Rectal smooth muscle tissue (tissue), 1 donor: ENCODE data around the gene CENPF.
"Not testable (repeated sequence)": the region's sequence is repeated elsewhere in the genome, so short reads cannot be mapped to it uniquely, and the experiment has no call there.

Source experiments
- H3K27ac ChIP-seq: one replicate; pipeline ENCODE4 v1.7.0; 2013; ENCODE audit warnings: low read depth, low read length, inconsistent platforms
- H3K27me3 ChIP-seq: one replicate; pipeline ENCODE4 v1.7.0; 2013; ENCODE audit warnings: low read length; ENCODE audit not compliant: control insufficient read depth, insufficient read depth
- H3K36me3 ChIP-seq: one replicate; pipeline ENCODE4 v1.7.0; 2013; ENCODE audit warnings: low read length; ENCODE audit not compliant: control insufficient read depth, insufficient read depth
- H3K4me1 ChIP-seq: one replicate; pipeline ENCODE4 v1.7.0; 2013; ENCODE audit warnings: low read length; ENCODE audit not compliant: control insufficient read depth, insufficient read depth
- H3K4me3 ChIP-seq: one replicate; pipeline ENCODE4 v1.7.0; 2013; ENCODE audit warnings: low read length
- H3K9ac ChIP-seq: one replicate; pipeline ENCODE4 v1.7.0; 2013; ENCODE audit warnings: low read length

Gene CENPF

GRCh38 chr1:214610136-214610535 is 7.1 kb downstream of the CENPF start:
- not testable (repeated sequence) for H3K27me3 ChIP-seq, H3K9ac ChIP-seq

GRCh38 chr1:214615109-214615508 is 12.1 kb downstream of the CENPF start:
- H3K4me3 ChIP-seq: no peak overlapping the region
- no peaks in the 10 kb centered on the region for H3K4me1 ChIP-seq
- no peak overlapping the region for H3K9ac ChIP-seq
- H3K27me3 ChIP-seq: no peaks in the 10 kb centered on the region
- no peak overlapping the region for H3K27ac ChIP-seq
- no peaks in the 10 kb centered on the region for H3K36me3 ChIP-seq

More at GRCh38 chr1:214610136-214610535, 7.1 kb downstream of the CENPF start:
- not testable (repeated sequence) for H3K27ac ChIP-seq, H3K4me3 ChIP-seq, H3K36me3 ChIP-seq, H3K4me1 ChIP-seq

GRCh38 chr1:214615871-214616270 is 12.9 kb downstream of the CENPF start:
- Histone ChIP-seq H3K9ac (no peak overlapping the region), H3K27me3 (no peaks in the 10 kb centered on the region), H3K36me3 (no peaks in the 10 kb centered on the region), H3K4me3 (no peak overlapping the region), H3K4me1 (no peaks in the 10 kb centered on the region), H3K27ac (no peak overlapping the region)

- Histone ChIP-seq H3K4me1 (no peaks in the 10 kb centered on the region), H3K9ac (no peak overlapping the region), H3K27ac (no peak overlapping the region), H3K36me3 (no peaks in the 10 kb centered on the region), H3K4me3 (no peak overlapping the region), H3K27me3 (no peaks in the 10 kb centered on the region)
These were observed 14.3 kb downstream of the CENPF start for GRCh38 chr1:214617246-214617645.

- Histone ChIP-seq H3K27me3 (no peaks in the 10 kb centered on the region), H3K9ac (no peak overlapping the region), H3K27ac (no peak overlapping the region), H3K36me3 (no peaks in the 10 kb centered on the region), H3K4me1 (no peaks in the 10 kb centered on the region), H3K4me3 (no peak overlapping the region)
These were observed 14.8 kb downstream of the CENPF start for GRCh38 chr1:214617843-214618242.

GRCh38 chr1:214621236-214621635 is 18.2 kb downstream of the CENPF start:
- no peak overlapping the region for H3K9ac ChIP-seq
- H3K4me1 ChIP-seq: no peaks in the 10 kb centered on the region
- no peaks in the 10 kb centered on the region for H3K36me3 ChIP-seq
- H3K27ac ChIP-seq: no peak overlapping the region
- H3K27me3 ChIP-seq: no peaks in the 10 kb centered on the region
- H3K4me3 ChIP-seq: no peak overlapping the region

DNA sequence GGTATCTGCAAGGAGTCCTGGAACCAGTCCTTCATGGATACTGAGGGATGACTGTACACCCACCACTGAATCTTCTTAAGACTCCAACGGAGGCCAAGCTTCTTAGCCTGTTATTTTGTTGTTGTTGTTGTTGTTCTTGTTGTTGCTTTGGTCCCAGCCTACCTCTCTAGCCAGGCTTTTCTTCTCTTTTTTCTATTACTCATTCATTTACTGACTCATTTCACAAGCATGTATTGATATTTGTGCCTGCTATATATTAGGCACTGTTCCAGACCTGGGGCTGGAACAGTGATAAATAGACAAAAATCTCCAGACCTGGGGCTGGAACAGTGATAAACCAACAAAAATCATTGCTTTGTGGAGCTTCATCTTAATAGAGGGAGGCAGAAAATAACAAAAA is 20.4 kb downstream of the CENPF start:
- no peaks in the 10 kb centered on the region for H3K4me1 ChIP-seq
- no peak overlapping the region for H3K27ac ChIP-seq
- H3K36me3 ChIP-seq: no peaks in the 10 kb centered on the region

GRCh38 chr1:214632091-214632490 is 29.1 kb downstream of the CENPF start:
- Histone ChIP-seq H3K4me1 (no peaks in the 10 kb centered on the region), H3K36me3 (no peaks in the 10 kb centered on the region), H3K9ac (no peak overlapping the region), H3K4me3 (no peak overlapping the region), H3K27me3 (no peaks in the 10 kb centered on the region), H3K27ac (no peak overlapping the region)

More for the DNA sequence above, 20.4 kb downstream of the CENPF start:
- H3K4me3 ChIP-seq: no peak overlapping the region
- H3K27me3 ChIP-seq: no peaks in the 10 kb centered on the region
- H3K9ac ChIP-seq: no peak overlapping the region

- no peaks in the 10 kb centered on the region for H3K4me1 ChIP-seq
- H3K27ac ChIP-seq: no peak overlapping the region
- H3K36me3 ChIP-seq: no peaks in the 10 kb centered on the region
- no peaks in the 10 kb centered on the region for H3K27me3 ChIP-seq
- no peak overlapping the region for H3K9ac ChIP-seq
- H3K4me3 ChIP-seq: no peak overlapping the region
These were observed 30.7 kb downstream of the CENPF start for GRCh38 chr1:214633686-214634085.

GRCh38 chr1:214634267-214634666 is 31.3 kb downstream of the CENPF start:
- no peak overlapping the region for H3K9ac ChIP-seq
- H3K4me1 ChIP-seq: no peaks in the 10 kb centered on the region
- no peak overlapping the region for H3K27ac ChIP-seq
- H3K27me3 ChIP-seq: no peaks in the 10 kb centered on the region
- H3K4me3 ChIP-seq: no peak overlapping the region
- no peaks in the 10 kb centered on the region for H3K36me3 ChIP-seq

DNA sequence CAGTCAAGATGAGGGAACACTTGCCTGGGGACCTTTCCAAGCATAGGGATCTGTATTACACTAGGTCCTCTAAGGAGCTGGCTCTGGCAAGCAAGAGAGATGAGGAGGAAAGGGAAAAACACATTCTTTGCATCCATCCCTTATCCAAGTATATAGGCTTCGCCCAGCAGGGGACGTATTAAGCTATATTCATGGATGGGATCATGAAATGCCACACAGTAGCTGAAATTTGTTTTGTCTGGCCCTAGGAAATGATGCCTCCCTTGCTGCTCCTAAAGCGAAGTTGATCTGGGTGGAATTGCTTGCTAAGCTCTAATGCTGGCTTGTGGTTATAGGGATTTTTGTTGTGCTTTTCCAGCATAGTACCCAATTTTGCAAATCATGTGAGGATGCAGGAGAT is 32.1 kb downstream of the CENPF start:
- H3K36me3 ChIP-seq: no peaks in the 10 kb centered on the region
- H3K27me3 ChIP-seq: no peaks in the 10 kb centered on the region
- H3K4me3 ChIP-seq: no peak overlapping the region
- no peak overlapping the region for H3K9ac ChIP-seq
- no peaks in the 10 kb centered on the region for H3K4me1 ChIP-seq
- H3K27ac ChIP-seq: no peak overlapping the region

DNA sequence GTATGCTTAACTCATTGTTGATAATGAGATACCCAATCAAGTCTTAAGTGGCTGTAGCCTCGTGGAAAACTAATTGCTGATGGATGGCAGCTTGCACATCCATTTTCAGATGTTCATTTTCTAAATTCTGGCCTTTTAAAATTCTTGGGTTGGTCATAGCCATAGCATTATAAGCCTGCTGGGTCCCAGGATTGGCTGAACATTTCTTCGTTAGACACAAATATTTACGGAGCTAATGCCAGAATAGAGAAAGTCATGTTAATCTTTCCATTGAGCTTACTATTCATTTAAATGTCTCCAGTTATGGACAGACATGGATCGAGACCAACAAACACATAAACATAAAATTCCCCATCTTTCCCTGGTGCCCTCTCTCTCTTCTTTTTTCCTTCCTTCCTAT is 32.5 kb downstream of the CENPF start:
- H3K4me1 ChIP-seq: no peaks in the 10 kb centered on the region
- no peak overlapping the region for H3K4me3 ChIP-seq
- H3K9ac ChIP-seq: no peak overlapping the region
- no peaks in the 10 kb centered on the region for H3K36me3 ChIP-seq
- no peak overlapping the region for H3K27ac ChIP-seq
- H3K27me3 ChIP-seq: no peaks in the 10 kb centered on the region

- no peak overlapping the region for H3K27ac ChIP-seq
- no peak overlapping the region for H3K9ac ChIP-seq
- no peaks in the 10 kb centered on the region for H3K36me3 ChIP-seq
- H3K4me3 ChIP-seq: no peak overlapping the region
- H3K4me1 ChIP-seq: no peaks in the 10 kb centered on the region
- no peaks in the 10 kb centered on the region for H3K27me3 ChIP-seq
These were observed 33.4 kb downstream of the CENPF start for GRCh38 chr1:214636436-214636835.
